Astrocyte of the cerebellum (primary cell): ENCODE data around the gene ASB9.

Experiments
- DNase-seq: peaks from one replicate; pipeline ENCODE4 v3.0.0-alpha.2; 2011; ENCODE audit warnings: low read depth
- H3K4me3 ChIP-seq: 2 replicates; pipeline ENCODE4 v1.5.1; 2011; ENCODE audit warnings: mild to moderate bottlenecking, low read depth, low read length, moderate library complexity
- in situ Hi-C: cut with HindIII; loops from 2 replicates; pipeline ENCODE4 v1.10.0; 2017; ENCODE audit warnings: low sequenced_read_pairs
- TF ChIP-seq, protein P1 (sequence below): IDR thresholded peaks from 2 replicates; pipeline ENCODE4 v1.5.1; 2012; ENCODE audit warnings: low read length, low read depth, moderate library complexity, mild to moderate bottlenecking; ENCODE audit errors: missing control alignments

ASB9 gene

DNA sequence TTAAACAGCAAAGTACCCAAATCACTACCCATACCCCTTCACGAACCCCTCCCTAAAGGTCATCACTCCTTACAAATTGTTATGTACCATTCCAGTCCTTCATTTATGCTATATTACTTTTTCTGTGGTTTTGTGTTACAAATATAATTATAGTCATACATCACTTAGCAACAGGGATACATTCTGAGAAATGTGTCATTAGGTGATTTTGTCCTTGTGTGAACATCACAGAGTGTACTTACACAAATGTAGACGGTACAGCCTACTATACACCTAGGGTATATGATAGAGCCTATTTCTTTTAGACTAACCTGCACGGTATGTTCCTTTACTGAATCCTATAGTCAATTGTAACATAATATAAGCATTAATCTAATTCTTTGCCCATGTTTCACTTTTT lies 61.9 kb downstream of the ASB9 start:
- no peak for DNase-seq
- TF ChIP-seq, protein P1, sequence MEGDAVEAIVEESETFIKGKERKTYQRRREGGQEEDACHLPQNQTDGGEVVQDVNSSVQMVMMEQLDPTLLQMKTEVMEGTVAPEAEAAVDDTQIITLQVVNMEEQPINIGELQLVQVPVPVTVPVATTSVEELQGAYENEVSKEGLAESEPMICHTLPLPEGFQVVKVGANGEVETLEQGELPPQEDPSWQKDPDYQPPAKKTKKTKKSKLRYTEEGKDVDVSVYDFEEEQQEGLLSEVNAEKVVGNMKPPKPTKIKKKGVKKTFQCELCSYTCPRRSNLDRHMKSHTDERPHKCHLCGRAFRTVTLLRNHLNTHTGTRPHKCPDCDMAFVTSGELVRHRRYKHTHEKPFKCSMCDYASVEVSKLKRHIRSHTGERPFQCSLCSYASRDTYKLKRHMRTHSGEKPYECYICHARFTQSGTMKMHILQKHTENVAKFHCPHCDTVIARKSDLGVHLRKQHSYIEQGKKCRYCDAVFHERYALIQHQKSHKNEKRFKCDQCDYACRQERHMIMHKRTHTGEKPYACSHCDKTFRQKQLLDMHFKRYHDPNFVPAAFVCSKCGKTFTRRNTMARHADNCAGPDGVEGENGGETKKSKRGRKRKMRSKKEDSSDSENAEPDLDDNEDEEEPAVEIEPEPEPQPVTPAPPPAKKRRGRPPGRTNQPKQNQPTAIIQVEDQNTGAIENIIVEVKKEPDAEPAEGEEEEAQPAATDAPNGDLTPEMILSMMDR, result no peak
- no peak overlapping the region for H3K4me3 ChIP-seq
- in situ Hi-C loops, result no loop called here

DNA sequence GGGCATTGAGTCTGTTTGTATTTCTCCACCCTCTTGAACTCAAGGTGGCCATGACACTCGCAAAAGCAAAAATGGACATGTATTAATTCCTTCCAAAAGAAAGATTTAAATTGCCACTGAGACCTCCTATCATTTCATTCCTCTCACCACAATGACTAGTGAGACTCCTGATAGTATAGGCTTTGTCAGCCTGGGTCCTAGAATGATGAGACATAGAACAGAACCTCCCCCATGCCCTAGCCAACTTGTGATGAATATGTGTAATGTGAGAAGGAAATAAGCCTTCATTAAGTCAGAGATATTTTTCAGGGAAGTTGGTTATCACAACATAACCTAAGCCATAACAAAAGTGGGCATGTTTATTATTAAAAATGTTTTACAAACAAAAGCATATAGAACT lies 62.5 kb downstream of the ASB9 start:
- TF ChIP-seq, protein P1, result no peak
- no peak overlapping the region for H3K4me3 ChIP-seq
- in situ Hi-C loops, result no loop called here
- no peak for DNase-seq

DNA sequence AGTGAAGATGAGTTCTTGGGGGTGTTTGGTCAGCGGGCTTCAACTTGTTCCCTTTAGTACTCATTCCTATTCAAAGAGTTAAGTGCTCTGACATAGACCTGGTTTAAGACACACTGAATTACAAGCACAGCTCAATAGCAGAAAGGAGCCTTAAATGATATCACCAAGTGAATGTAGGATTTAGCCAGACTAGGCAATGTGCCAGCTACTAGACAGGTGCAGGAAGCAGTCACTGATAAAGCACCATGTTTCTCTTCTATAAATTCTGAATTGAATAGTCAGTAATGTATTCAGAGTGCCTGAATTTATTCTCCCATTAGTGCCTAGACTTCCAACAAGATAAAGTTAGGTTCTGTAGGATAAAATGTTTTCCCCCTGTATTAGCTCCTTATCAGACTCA lies 63.6 kb downstream of the ASB9 start:
- no peak for DNase-seq
- TF ChIP-seq, protein P1, result no peak
- in situ Hi-C loops, result no loop called here

GRCh38 chrX:15204130-15204751 lies 65.6 kb downstream of the ASB9 start:
- no peak overlapping the region for H3K4me3 ChIP-seq
- DNase-seq, result no peak
- TF ChIP-seq, protein P1, result no peak
- in situ Hi-C loops, result no loop called here

More for the DNA sequence above, 63.6 kb downstream of the ASB9 start:
- H3K4me3 ChIP-seq, result no peak overlapping the region

GRCh38 chrX:15203694-15204093 lies 66.2 kb downstream of the ASB9 start:
- no peak overlapping the region for H3K4me3 ChIP-seq
- TF ChIP-seq, protein P1, result no peak
- no peak for DNase-seq
- in situ Hi-C loops, result no loop called here

DNA sequence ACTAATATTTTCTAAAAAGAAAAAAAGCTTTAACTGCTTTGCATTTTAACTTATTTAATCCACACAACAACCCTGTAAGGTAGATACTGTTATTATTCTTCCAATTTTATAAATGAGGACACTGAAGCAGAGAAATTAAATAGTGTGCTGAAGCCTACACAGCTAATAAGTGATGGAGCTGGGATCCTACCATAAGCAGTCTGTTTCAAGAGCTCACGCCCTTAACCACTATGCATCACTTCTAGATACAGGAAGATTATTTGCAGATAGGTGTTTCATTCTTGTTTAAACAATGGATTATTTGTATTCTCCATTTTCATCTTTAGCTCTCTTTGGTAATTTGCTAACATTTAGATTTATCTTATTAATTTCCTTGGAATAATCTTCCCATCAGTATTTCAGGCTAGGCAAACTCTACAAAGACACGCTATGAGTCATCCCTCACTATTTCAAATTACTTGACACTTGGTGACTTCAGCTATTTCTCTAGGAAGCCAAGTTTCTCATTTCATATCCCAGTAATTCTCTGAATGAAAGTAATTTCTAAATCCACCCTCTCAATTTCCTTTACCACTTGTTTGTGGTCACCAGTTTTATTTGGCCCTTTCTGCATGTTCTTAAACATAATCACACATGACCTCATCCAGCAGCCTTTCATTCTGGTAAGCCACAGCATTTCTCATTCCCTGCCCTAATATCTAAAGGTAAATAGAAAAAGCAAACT lies 67.3 kb downstream of the ASB9 start:
- DNase-seq, result peak; percentile 26

More for the DNA sequence above, 67.3 kb downstream of the ASB9 start:
- in situ Hi-C loops, result no loop called here
- no peak overlapping the region for H3K4me3 ChIP-seq
- TF ChIP-seq, protein P1, result no peak
